Gastrocnemius medialis (tissue), 4 donors: ENCODE results near the gene TPRA1. TPM values are rescaled to one million over a fixed set of nuclear protein-coding genes. Genes with fewer than 3 reads are reported as not detected.

Experiments used
- ATAC-seq, 2 donors: fragments of 150-250 bp; one replicate each; pipeline ENCODE4 v1.9.1; 2016
- DNase-seq, 2 donors: peaks; one replicate each; pipeline ENCODE4 v3.0.0-alpha.2; 2019
- H3K27ac ChIP-seq, 4 donors: fragments of 200-600 bp; sonication (generic); 1 replicate in 1 of 4; 2 replicates in 3 of 4; pipeline ENCODE4 v1.5.1; 2016 to 2018; ENCODE audit warnings: mild to moderate bottlenecking in 2 of 4, moderate library complexity in 1 of 4
- H3K27me3 ChIP-seq, 3 donors: fragments of 200-600 bp; sonication (generic) in 2 of 3; 1 replicate in 1 of 3; 2 replicates in 2 of 3; pipeline versions ENCODE4 v1.5.1 to v1.6.0; 2016 to 2019; ENCODE audit warnings: mild to moderate bottlenecking in 1 of 3, moderate library complexity in 1 of 3
- H3K36me3 ChIP-seq, 2 donors: fragments of 200-600 bp; sonication (generic) in 1 of 2; one replicate each; pipeline ENCODE4 v1.5.1; 2017 to 2018
- H3K4me1 ChIP-seq, 2 donors: fragments of 200-600 bp; sonication (generic) in 1 of 2; one replicate each; pipeline ENCODE4 v1.5.1; 2016 to 2017; ENCODE audit warnings: mild to moderate bottlenecking in 2 of 2
- H3K4me3 ChIP-seq, 4 donors: fragments of 200-600 bp; sonication (generic) in 3 of 4; 1 replicate in 1 of 4; 2 replicates in 3 of 4; pipeline ENCODE4 v1.5.1; 2016 to 2019; ENCODE audit warnings: mild to moderate bottlenecking in 2 of 4
- H3K9me3 ChIP-seq, 3 donors: fragments of 200-600 bp; sonication (generic) in 2 of 3; 1 replicate in 1 of 3; 2 replicates in 2 of 3; pipeline ENCODE4 v1.5.1; 2016 to 2019
- POLR2A ChIP-seq, 2 donors: fragments of 450-650 bp; IDR thresholded peaks; one replicate each; pipeline ENCODE4 v1.6.1; 2017; ENCODE audit warnings: antibody characterized with exemption in 2 of 2, mild to moderate bottlenecking in 2 of 2, moderate library complexity in 2 of 2
- in situ Hi-C, 4 donors: fragments of 200-750 bp; cut with MboI; loops; one replicate each; pipeline versions ENCODE4 v1.15.0 to v1.8.0; 2017; ENCODE audit warnings: low sequenced_read_pairs in 4 of 4
- intact Hi-C: fragments of 100-400 bp; cut with DNase I; formaldehyde crosslinking; loops from one replicate; pipeline ENCODE4 v1.15.1; 2023; ENCODE audit warnings: low total_unique reads
- total RNA-seq, 4 donors: library from RNA; depleted of rRNA; stranded (reverse); fragments of >200 nt; gene quantifications; one replicate each; pipeline versions ENCODE4 v1.1.0 to v1.2.3, GENCODE V29; 2016
- TF ChIP-seq, protein P1 (sequence below), 5 experiments: fragments of 450-650 bp in 3 of 5; fragments of 200-600 bp in 2 of 5; sonication (generic) in 2 of 5; IDR thresholded peaks in 4 of 5; conservative IDR thresholded peaks in 1 of 5; 1 replicate in 4 of 5; 2 replicates in 1 of 5; pipeline ENCODE4 v1.5.1; 2016 to 2019; ENCODE audit warnings: antibody characterized with exemption in 5 of 5, mild to moderate bottlenecking in 3 of 5, moderate library complexity in 3 of 5

Gene TPRA1
- total RNA-seq, 4 donors from 2014 or later, result 29.2 to 42.1 (median 31.1) TPM

DNA sequence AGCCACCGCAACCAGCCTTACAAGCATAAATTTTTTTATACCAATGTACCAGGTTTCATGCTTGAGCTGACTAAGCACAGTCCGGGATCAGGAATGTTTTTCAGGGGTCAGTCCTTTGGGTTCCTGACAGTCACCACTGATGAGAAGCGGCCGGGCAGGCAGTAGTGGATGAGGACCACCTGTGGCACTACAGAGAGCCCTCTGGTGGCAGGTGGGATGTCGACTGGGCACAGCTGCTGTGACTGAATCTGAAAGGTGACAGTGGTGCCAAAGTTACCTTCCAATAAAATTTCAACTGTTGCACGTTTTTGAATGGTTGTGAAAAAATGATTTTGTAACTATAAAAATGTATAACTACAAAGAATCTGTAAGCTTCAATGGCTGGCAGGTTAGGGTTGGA is 34.0 kb downstream of the TPRA1 start:
- Histone ChIP-seq H3K4me1 (no peaks in the 10 kb centered on the region), H3K27ac (no peak overlapping the region), H3K4me3 (no peak overlapping the region), H3K36me3 (no peaks in the 10 kb centered on the region), H3K27me3 (no peaks in the 10 kb centered on the region), H3K9me3 (no peaks in the 10 kb centered on the region)
- no peak for TF ChIP-seq POLR2A (IDR thresholded peaks at IDR 0.05)
- TF ChIP-seq, protein P1, sequence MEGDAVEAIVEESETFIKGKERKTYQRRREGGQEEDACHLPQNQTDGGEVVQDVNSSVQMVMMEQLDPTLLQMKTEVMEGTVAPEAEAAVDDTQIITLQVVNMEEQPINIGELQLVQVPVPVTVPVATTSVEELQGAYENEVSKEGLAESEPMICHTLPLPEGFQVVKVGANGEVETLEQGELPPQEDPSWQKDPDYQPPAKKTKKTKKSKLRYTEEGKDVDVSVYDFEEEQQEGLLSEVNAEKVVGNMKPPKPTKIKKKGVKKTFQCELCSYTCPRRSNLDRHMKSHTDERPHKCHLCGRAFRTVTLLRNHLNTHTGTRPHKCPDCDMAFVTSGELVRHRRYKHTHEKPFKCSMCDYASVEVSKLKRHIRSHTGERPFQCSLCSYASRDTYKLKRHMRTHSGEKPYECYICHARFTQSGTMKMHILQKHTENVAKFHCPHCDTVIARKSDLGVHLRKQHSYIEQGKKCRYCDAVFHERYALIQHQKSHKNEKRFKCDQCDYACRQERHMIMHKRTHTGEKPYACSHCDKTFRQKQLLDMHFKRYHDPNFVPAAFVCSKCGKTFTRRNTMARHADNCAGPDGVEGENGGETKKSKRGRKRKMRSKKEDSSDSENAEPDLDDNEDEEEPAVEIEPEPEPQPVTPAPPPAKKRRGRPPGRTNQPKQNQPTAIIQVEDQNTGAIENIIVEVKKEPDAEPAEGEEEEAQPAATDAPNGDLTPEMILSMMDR (IDR thresholded peaks at IDR 0.05 in 4 of 5, conservative IDR thresholded peaks at IDR 0.05 in 1 of 5), result no peak
- ATAC-seq (no peak), DNase-seq (no peak)
- intact Hi-C loops, result no loop called here
- in situ Hi-C loops, result no loop called here

DNA sequence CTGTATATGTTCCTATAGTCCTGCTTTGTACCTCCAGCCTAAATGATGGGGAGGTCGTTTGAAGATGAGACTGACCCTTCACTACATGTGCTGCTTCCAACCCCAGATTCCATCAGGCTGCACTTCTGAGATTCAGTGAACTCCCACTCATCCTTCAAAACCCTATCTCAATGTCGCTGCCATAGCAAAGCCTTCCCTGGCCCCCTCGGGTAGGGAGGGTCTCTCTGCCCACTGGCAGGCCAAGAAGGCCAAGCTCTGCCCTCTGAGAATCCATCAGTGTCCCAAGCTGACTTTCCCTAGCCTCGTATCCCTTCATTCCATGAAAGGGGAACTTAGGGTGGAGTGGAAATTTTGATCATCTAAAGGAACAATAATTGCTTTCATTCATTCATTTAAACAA is 35.4 kb downstream of the TPRA1 start:
- H3K36me3 ChIP-seq, result no peaks in the 10 kb centered on the region
- no peaks in the 10 kb centered on the region for H3K9me3 ChIP-seq
- DNase-seq (no peak), ATAC-seq (no peak)
- no peaks in the 10 kb centered on the region for H3K4me1 ChIP-seq
- H3K27ac ChIP-seq, result no peak overlapping the region
- in situ Hi-C loops, result no loop called here
- intact Hi-C loops, result no loop called here
- no peaks in the 10 kb centered on the region for H3K27me3 ChIP-seq
- TF ChIP-seq, protein P1 (IDR thresholded peaks at IDR 0.05 in 4 of 5, conservative IDR thresholded peaks at IDR 0.05 in 1 of 5), result no peak
- TF ChIP-seq POLR2A (IDR thresholded peaks at IDR 0.05), result no peak
- H3K4me3 ChIP-seq, result no peak overlapping the region

DNA sequence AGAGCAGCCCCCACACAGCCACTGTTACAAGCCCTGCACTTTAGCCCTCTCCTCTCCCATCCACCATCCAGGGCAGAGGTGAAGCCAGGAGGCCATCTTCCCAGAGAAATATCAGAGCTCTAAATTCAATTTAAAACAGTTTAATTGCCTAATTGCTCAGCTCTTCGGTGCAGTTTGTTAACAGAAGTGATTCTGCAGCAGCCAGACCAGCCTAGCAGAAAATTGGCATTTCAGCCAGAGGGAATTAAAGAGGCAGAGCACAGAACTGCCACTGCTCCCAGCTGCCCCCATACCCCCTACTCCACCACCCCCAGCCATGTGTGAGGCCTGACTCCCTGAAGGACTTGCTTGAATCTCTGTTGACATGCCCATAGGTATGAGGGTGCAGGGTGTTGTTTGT is 38.5 kb downstream of the TPRA1 start:
- no peak for DNase-seq
- Histone ChIP-seq H3K27me3 (no peaks in the 10 kb centered on the region), H3K4me1 (peaks cover 2 to 4% of the 10 kb centered on the region in 2 donors), H3K9me3 (no peaks in the 10 kb centered on the region), H3K4me3 (no peak overlapping the region), H3K36me3 (no peaks in the 10 kb centered on the region), H3K27ac (no peak overlapping the region)
- ATAC-seq, result no peak
- in situ Hi-C loops (no loop called here), intact Hi-C loops (no loop called here)
- no peak for TF ChIP-seq POLR2A (IDR thresholded peaks at IDR 0.05)
- TF ChIP-seq, protein P1 (IDR thresholded peaks at IDR 0.05 in 4 of 5, conservative IDR thresholded peaks at IDR 0.05 in 1 of 5), result no peak

DNA sequence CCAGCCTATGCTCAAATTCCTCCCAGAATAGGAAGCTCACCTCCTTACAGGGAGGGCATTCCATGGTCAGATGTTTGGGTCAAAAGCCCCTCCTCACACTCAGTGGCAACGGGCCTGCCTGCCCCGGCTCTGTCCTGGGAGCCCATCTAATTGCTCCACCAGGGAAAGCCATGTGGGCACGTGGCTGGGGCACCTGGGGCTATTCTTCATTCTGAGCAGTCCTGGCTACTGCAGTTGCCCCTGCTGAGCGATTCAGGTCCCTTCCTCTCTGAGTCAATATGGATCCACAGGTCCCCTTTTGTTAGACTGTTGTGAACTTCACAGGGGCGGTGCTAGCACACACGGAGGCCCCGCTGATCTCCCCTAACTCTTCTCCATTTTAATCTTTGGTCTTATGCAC is 39.4 kb downstream of the TPRA1 start:
- Histone ChIP-seq H3K27me3 (no peaks in the 10 kb centered on the region), H3K4me3 (no peak overlapping the region), H3K4me1 (peaks cover 7 to 9% of the 10 kb centered on the region in 2 donors), H3K27ac (no peak overlapping the region), H3K36me3 (no peaks in the 10 kb centered on the region), H3K9me3 (no peaks in the 10 kb centered on the region)
- intact Hi-C loops (no loop called here), in situ Hi-C loops (no loop called here)
- DNase-seq (no peak), ATAC-seq (no peak)
- no peak for TF ChIP-seq POLR2A (IDR thresholded peaks at IDR 0.05)
- TF ChIP-seq, protein P1 (IDR thresholded peaks at IDR 0.05 in 4 of 5, conservative IDR thresholded peaks at IDR 0.05 in 1 of 5), result no peak

DNA sequence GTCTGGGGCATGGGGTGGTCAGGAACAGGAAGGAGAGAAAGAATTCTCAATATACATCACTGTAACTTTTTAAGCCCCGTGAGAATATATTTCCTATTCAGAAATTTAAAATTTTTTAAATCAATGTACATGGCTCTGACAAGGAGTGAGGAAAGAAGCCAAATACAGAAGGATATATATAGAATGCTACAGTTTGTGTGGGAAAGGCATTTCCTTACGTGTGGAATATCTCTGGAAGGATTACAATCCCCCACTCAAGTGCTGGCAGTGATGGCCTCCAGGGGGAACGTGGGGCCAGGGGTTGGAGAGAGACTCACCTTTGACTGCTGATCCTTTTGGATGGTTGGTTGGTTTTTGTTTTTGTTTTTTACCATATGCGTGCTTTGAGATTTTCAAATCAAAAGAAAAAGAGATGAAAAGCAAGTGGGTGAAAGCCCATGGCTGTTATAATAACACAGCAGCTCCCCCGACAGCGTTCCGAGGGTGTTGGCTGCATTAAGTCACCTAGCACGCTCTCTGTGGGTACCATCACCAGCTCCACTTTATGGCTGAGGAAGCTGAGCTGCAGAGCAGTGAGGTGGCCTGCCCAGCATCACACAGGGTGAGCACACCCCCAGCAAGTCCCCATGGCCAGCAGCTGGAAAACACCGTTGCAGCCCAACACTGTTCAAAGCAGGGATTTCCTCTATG is 39.9 kb downstream of the TPRA1 start:
- no peak for DNase-seq

More for the DNA sequence above, 39.9 kb downstream of the TPRA1 start:
- no peak for ATAC-seq
- H3K4me1 ChIP-seq, result peaks cover 7 to 9% of the 10 kb centered on the region in 2 donors
- H3K4me3 ChIP-seq, result no peak overlapping the region
- TF ChIP-seq, protein P1 (IDR thresholded peaks at IDR 0.05 in 4 of 5, conservative IDR thresholded peaks at IDR 0.05 in 1 of 5), result no peak
- TF ChIP-seq POLR2A (IDR thresholded peaks at IDR 0.05), result no peak
- H3K27me3 ChIP-seq, result no peaks in the 10 kb centered on the region
- intact Hi-C loops (no loop called here), in situ Hi-C loops (no loop called here)
- H3K9me3 ChIP-seq, result no peaks in the 10 kb centered on the region
- H3K27ac ChIP-seq, result no peak overlapping the region
- no peaks in the 10 kb centered on the region for H3K36me3 ChIP-seq
